Smooth muscle cell (in vitro differentiated cells): ENCODE measurements around the gene SLC7A11. TPM values are rescaled to one million over a fixed set of nuclear protein-coding genes. Genes with fewer than 3 reads are reported as not detected.
A peak's percentile ranks its signal among the peaks of the same experiment; 100 is the strongest.

ENCODE experiments used
- DNase-seq: peaks from one replicate; lab custom pipeline; 2025; ENCODE audit not compliant: unreplicated experiment; lab: John Stamatoyannopoulos, UW
- H2AFZ ChIP-seq: fragments of 200-600 bp; sonication (generic); 2 replicates; pipeline ENCODE4 v1.6.0; 2016; ENCODE audit warnings: antibody characterized with exemption, low read depth, mild to moderate bottlenecking
- H3F3A ChIP-seq: fragments of 200-600 bp; sonication (generic); 2 replicates; pipeline ENCODE4 v1.6.0; 2017; ENCODE audit warnings: antibody characterized with exemption, low read depth
- H3K27ac ChIP-seq: fragments of 200-600 bp; sonication (generic); 2 replicates; pipeline ENCODE4 v1.5.1; 2016; ENCODE audit warnings: low read depth, mild to moderate bottlenecking
- H3K27me3 ChIP-seq: fragments of 200-600 bp; sonication (generic); 2 replicates; pipeline ENCODE4 v1.6.1; 2016; ENCODE audit warnings: low read depth, mild to moderate bottlenecking
- H3K36me3 ChIP-seq: fragments of 200-600 bp; sonication (generic); 2 replicates; pipeline ENCODE4 v1.5.1; 2016; ENCODE audit warnings: low read depth
- H3K4me1 ChIP-seq: fragments of 200-600 bp; sonication (generic); 2 replicates; pipeline ENCODE4 v1.5.1; 2016; ENCODE audit warnings: low read depth
- H3K4me2 ChIP-seq: fragments of 200-600 bp; sonication (generic); 2 replicates; pipeline ENCODE4 v1.6.0; 2016; ENCODE audit warnings: mild to moderate bottlenecking
- H3K4me3 ChIP-seq: fragments of 200-600 bp; sonication (generic); 2 replicates; pipeline ENCODE4 v1.5.1; 2016; ENCODE audit warnings: mild to moderate bottlenecking
- H3K79me2 ChIP-seq: fragments of 200-600 bp; sonication (generic); 2 replicates; pipeline ENCODE4 v1.6.0; 2016; ENCODE audit warnings: low read depth, mild to moderate bottlenecking
- H3K9ac ChIP-seq: fragments of 200-600 bp; sonication (generic); 2 replicates; pipeline ENCODE4 v1.6.0; 2016; ENCODE audit warnings: low read depth
- H3K9me3 ChIP-seq: fragments of 200-600 bp; sonication (generic); replicated peaks from 2 replicates; pipeline ENCODE4 v1.5.1; 2016; ENCODE audit warnings: low read depth
- H4K20me1 ChIP-seq: fragments of 200-600 bp; sonication (generic); 2 replicates; pipeline ENCODE4 v1.6.0; 2016; ENCODE audit warnings: low read depth
- CTCF ChIP-seq: fragments of 200-600 bp; sonication (generic); IDR thresholded peaks from 2 replicates; pipeline ENCODE4 v1.5.1; 2017; ENCODE audit warnings: borderline replicate concordance, mild to moderate bottlenecking, antibody characterized with exemption; ENCODE audit not compliant: insufficient read depth, poor library complexity, severe bottlenecking
- WGBS: methylation state at CpG from one replicate; pipeline ENCODE4 v1.1.7; 2016; ENCODE audit warnings: low lambda C conversion rate; 5-methylcytosine and 5-hydroxymethylcytosine counted together
- polyA plus RNA-seq: library from polyadenylated mRNA; unstranded; fragments of >200 nt; fragmentation: Nextera tagmentation; extraction: Ambion mirVana; gene quantifications from 2 replicates; pipeline ENCODE4 v1.2.1, GENCODE V29; 2016
- total RNA-seq: library from RNA; depleted of rRNA; stranded (reverse); fragments of >200 nt; gene quantifications from 2 replicates; pipeline ENCODE4 v1.2.3, GENCODE V29; 2014

The SLC7A11 gene
- total and polyA plus RNA-seq, 2 experiments from 2014 or later: 1.1 to 13.9 TPM

GRCh38 chr4:138114434-138114833 lies 127.7 kb downstream of the SLC7A11 start:
- H2AFZ ChIP-seq: peak overlapping the region; percentile 73
- peaks cover 18% of the 10 kb centered on the region for H3K4me1 ChIP-seq
- H3K4me3 ChIP-seq: no peak overlapping the region
- DNase-seq: no peak
- H3K27me3 ChIP-seq: no peaks in the 10 kb centered on the region
- no peaks in the 10 kb centered on the region for H3F3A ChIP-seq
- peak overlapping the region; percentile 75 for H3K27ac ChIP-seq
- H3K79me2 ChIP-seq: no peaks in the 10 kb centered on the region
- H4K20me1 ChIP-seq: no peaks in the 10 kb centered on the region
- H3K9ac ChIP-seq: no peak overlapping the region
- TF ChIP-seq CTCF: no peak
- 25% methylated on average over 1 of the region's 1 CpG for WGBS
- no peaks in the 10 kb centered on the region for H3K36me3 ChIP-seq
- H3K4me2 ChIP-seq: peak overlapping the region; percentile 31
- no peaks in the 10 kb centered on the region for H3K9me3 ChIP-seq
